Caco-2 (cell line): Measurements from ENCODE around the gene MYF6. TPM values are rescaled to one million over a fixed set of nuclear protein-coding genes. Genes with fewer than 3 reads are reported as not detected.

Experiments
- BruUV-seq: library from RNA; stranded (reverse); fragments of 400-500 nt; replicated peaks from 2 replicates; lab custom pipeline; 2021; lab: Mats Ljungman, UMichigan
- CTCF ChIA-PET: fragments of 300-600 bp; sonication (Branson Sonifier 250); formaldehyde crosslinking; loops from one replicate; lab custom pipeline; 2022; ENCODE audit warnings: antibody characterized with exemption; lab: Charles Lee
- POLR2A ChIA-PET: fragments of 300-600 bp; sonication (Branson Sonifier 250); formaldehyde crosslinking; loops from one replicate; lab custom pipeline; 2022; ENCODE audit warnings: antibody characterized with exemption; lab: Charles Lee
- DNase-seq, 2 experiments: peaks; one replicate each; pipeline versions ENCODE4 v3.0.0 to v3.0.0-alpha.2; 2020 to 2022
- H3K27me3 ChIP-seq: replicated peaks from 2 replicates; pipeline ENCODE4 v1.6.0; 2011; ENCODE audit warnings: low read length; ENCODE audit not compliant: control insufficient read depth, insufficient read depth
- H3K36me3 ChIP-seq: 2 replicates; pipeline ENCODE4 v1.5.1; 2011; ENCODE audit warnings: low read length; ENCODE audit not compliant: control insufficient read depth, insufficient read depth
- H3K4me1 ChIP-seq: fragments of 250-450 bp; sonication (Bioruptor Pico); 2 replicates; pipeline ENCODE4 v1.5.1; 2020; ENCODE audit warnings: mild to moderate bottlenecking
- H3K4me3 ChIP-seq: 2 replicates; pipeline ENCODE4 v1.5.1; 2011; ENCODE audit warnings: low read depth, mild to moderate bottlenecking, control low read depth, low read length
- H3K9me3 ChIP-seq: fragments of 250-450 bp; sonication (Bioruptor Pico); 2 replicates; pipeline ENCODE4 v1.5.1; 2020; ENCODE audit warnings: mild to moderate bottlenecking, moderate library complexity
- H3K27ac Mint-ChIP-seq: one replicate; pipeline ENCODE4 v1.8.0; 2022; ENCODE audit warnings: mixed read lengths; ENCODE audit not compliant: unreplicated experiment
- H3K27me3 Mint-ChIP-seq: one replicate; pipeline ENCODE4 v1.8.0; 2022; ENCODE audit warnings: mixed read lengths; ENCODE audit not compliant: insufficient read depth, unreplicated experiment
- H3K36me3 Mint-ChIP-seq: one replicate; pipeline ENCODE4 v1.8.0; 2022; ENCODE audit warnings: mild to moderate bottlenecking, mixed read lengths; ENCODE audit not compliant: insufficient read depth, unreplicated experiment
- H3K4me1 Mint-ChIP-seq: one replicate; pipeline ENCODE4 v1.8.0; 2022; ENCODE audit warnings: low read depth, mixed read lengths; ENCODE audit not compliant: unreplicated experiment
- H3K4me3 Mint-ChIP-seq: one replicate; pipeline ENCODE4 v1.8.0; 2022; ENCODE audit warnings: mild to moderate bottlenecking, moderate library complexity, mixed read lengths; ENCODE audit not compliant: unreplicated experiment
- H3K9me3 Mint-ChIP-seq: one replicate; pipeline ENCODE4 v1.8.0; 2022; ENCODE audit warnings: mixed read lengths; ENCODE audit not compliant: unreplicated experiment
- intact Hi-C: fragments of 100-400 bp; cut with micrococcal nuclease; formaldehyde crosslinking; loops from one replicate; pipeline ENCODE4 v1.10.0; 2022; ENCODE audit not compliant: unreplicated experiment
- total RNA-seq: library from RNA; stranded (reverse); gene quantifications from 2 replicates; pipeline ENCODE4 v1.2.3, GENCODE V29; 2022
- TF ChIP-seq, protein P1 (sequence below), 2 experiments: fragments of 200-600 bp in 1 of 2; IDR thresholded peaks; 1 replicate in 1 of 2; 2 replicates in 1 of 2; pipeline versions ENCODE4 v1.5.1 to v1.8.0; 2011 to 2022; ENCODE audit warnings: antibody characterized with exemption in 1 of 2, control low read depth in 1 of 2, inconsistent platforms in 1 of 2, low read depth in 1 of 2, low read length in 1 of 2, mild to moderate bottlenecking in 1 of 2, moderate library complexity in 1 of 2; ENCODE audit not compliant: insufficient read depth in 1 of 2, severe bottlenecking in 1 of 2, unreplicated experiment in 1 of 2

Gene MYF6
- total RNA-seq, 1 experiment from 2014 or later: not detected

DNA sequence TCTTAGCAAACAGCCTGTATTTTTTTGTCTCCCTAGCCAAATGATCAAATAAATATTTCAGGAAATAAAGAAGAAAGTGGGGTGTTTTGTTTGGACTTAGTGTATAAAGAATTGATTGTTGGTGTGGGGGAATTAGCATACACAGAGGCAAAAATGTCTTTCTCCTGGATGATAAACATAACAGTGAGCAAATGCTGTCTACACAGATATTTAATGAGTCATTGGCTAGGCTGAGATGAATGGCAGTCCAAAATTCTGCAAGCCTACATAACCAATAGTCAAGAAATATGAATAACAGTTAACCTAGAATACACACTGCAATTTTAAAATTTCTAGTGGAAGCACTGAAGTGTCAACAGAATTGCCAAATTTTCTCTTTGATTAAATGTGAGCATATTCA, 45.0 kb downstream of the MYF6 start:
- no peaks in the 10 kb centered on the region for H3K27me3 ChIP-seq
- Mint-ChIP-seq H3K27me3 (peaks cover 2% of the 10 kb centered on the region), H3K9me3 (no peaks in the 10 kb centered on the region), H3K36me3 (no peaks in the 10 kb centered on the region), H3K4me1 (no peaks in the 10 kb centered on the region), H3K27ac (no peak overlapping the region), H3K4me3 (no peak overlapping the region)
- TF ChIP-seq, protein P1, sequence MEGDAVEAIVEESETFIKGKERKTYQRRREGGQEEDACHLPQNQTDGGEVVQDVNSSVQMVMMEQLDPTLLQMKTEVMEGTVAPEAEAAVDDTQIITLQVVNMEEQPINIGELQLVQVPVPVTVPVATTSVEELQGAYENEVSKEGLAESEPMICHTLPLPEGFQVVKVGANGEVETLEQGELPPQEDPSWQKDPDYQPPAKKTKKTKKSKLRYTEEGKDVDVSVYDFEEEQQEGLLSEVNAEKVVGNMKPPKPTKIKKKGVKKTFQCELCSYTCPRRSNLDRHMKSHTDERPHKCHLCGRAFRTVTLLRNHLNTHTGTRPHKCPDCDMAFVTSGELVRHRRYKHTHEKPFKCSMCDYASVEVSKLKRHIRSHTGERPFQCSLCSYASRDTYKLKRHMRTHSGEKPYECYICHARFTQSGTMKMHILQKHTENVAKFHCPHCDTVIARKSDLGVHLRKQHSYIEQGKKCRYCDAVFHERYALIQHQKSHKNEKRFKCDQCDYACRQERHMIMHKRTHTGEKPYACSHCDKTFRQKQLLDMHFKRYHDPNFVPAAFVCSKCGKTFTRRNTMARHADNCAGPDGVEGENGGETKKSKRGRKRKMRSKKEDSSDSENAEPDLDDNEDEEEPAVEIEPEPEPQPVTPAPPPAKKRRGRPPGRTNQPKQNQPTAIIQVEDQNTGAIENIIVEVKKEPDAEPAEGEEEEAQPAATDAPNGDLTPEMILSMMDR (IDR thresholded peaks at IDR 0.05; ENCODE audit: insufficient read depth in 1 of 2, low read depth in 1 of 2, low read length in 1 of 2, severe bottlenecking in 1 of 2, unreplicated experiment in 1 of 2): no peak
- H3K36me3 ChIP-seq: no peaks in the 10 kb centered on the region
- H3K9me3 ChIP-seq: no peaks in the 10 kb centered on the region
- CTCF ChIA-PET: no interaction called here
- no peak overlapping the region for H3K4me3 ChIP-seq
- POLR2A ChIA-PET: no interaction called here
- no TSS peak for BruUV-seq
- no peaks in the 10 kb centered on the region for H3K4me1 ChIP-seq
- intact Hi-C loops: no loop called here
- DNase-seq: no peak

GRCh38 chr12:80754274-80754673, 46.8 kb downstream of the MYF6 start:
- POLR2A ChIA-PET: no interaction called here
- no peaks in the 10 kb centered on the region for H3K36me3 Mint-ChIP-seq
- no TSS peak for BruUV-seq

GRCh38 chr12:80756875-80757274, 49.4 kb downstream of the MYF6 start:
- no TSS peak for BruUV-seq
- H3K4me3 Mint-ChIP-seq: no peak overlapping the region
- CTCF ChIA-PET: no interaction called here
- no peaks in the 10 kb centered on the region for H3K4me1 Mint-ChIP-seq
- no peaks in the 10 kb centered on the region for H3K9me3 Mint-ChIP-seq
- intact Hi-C loops: no loop called here
- Histone ChIP-seq H3K27me3 (no peaks in the 10 kb centered on the region), H3K9me3 (no peaks in the 10 kb centered on the region; the same call in 1 of the 2 replicates), H3K4me3 (no peak overlapping the region), H3K36me3 (no peaks in the 10 kb centered on the region), H3K4me1 (no peaks in the 10 kb centered on the region)
- TF ChIP-seq, protein P1 (IDR thresholded peaks at IDR 0.05; ENCODE audit: insufficient read depth in 1 of 2, low read depth in 1 of 2, low read length in 1 of 2, severe bottlenecking in 1 of 2, unreplicated experiment in 1 of 2): no peak
- H3K36me3 Mint-ChIP-seq: no peaks in the 10 kb centered on the region
- no peak overlapping the region for H3K27ac Mint-ChIP-seq
- H3K27me3 Mint-ChIP-seq: peaks cover 9% of the 10 kb centered on the region
- POLR2A ChIA-PET: no interaction called here
- DNase-seq: no peak

More at GRCh38 chr12:80754274-80754673, 46.8 kb downstream of the MYF6 start:
- H3K4me1 Mint-ChIP-seq: no peaks in the 10 kb centered on the region
- H3K4me3 Mint-ChIP-seq: no peak overlapping the region
- Histone ChIP-seq H3K27me3 (no peaks in the 10 kb centered on the region), H3K9me3 (no peaks in the 10 kb centered on the region; the same call in 1 of the 2 replicates), H3K4me3 (no peak overlapping the region), H3K36me3 (no peaks in the 10 kb centered on the region), H3K4me1 (no peaks in the 10 kb centered on the region)
- no peak overlapping the region for H3K27ac Mint-ChIP-seq
- no peak for DNase-seq
- H3K9me3 Mint-ChIP-seq: no peaks in the 10 kb centered on the region
- CTCF ChIA-PET: interaction anchor here (0.6 kb wide), 1 partner anchor 1446 kb away, joined by 3 read pairs; no protein-coding TSS in a partner anchor
- peaks cover 5% of the 10 kb centered on the region for H3K27me3 Mint-ChIP-seq
- intact Hi-C loops: no loop called here
- TF ChIP-seq, protein P1 (IDR thresholded peaks at IDR 0.05; ENCODE audit: insufficient read depth in 1 of 2, low read depth in 1 of 2, low read length in 1 of 2, severe bottlenecking in 1 of 2, unreplicated experiment in 1 of 2): no peak

Other genes with a start within 250 kb of the MYF6 start
- not detected in 2 replicates for gene MYF5, start 9.3 kb downstream of the MYF6 start, total RNA-seq
- gene LIN7A, start 230.3 kb downstream of the MYF6 start, total RNA-seq: 16.2 and 16.4 TPM in 2 replicates